PFSK-1 (cell line): ENCODE results near the gene PTPN4.

Experiments used
- FOXP2 ChIP-seq: optimal IDR thresholded peaks from 2 replicates; pipeline ENCODE3; 2011; ENCODE audit warnings: borderline replicate concordance, control low read depth, inconsistent platforms; ENCODE audit not compliant: insufficient read depth; ENCODE audit errors: extremely low read length, extremely low read depth
- POLR2AphosphoS5 ChIP-seq: IDR thresholded peaks from 2 replicates; pipeline ENCODE4 v1.6.1; 2012; ENCODE audit warnings: low read depth, mild to moderate bottlenecking, control low read depth, low read length, moderate library complexity
- SIN3A ChIP-seq: IDR thresholded peaks from 2 replicates; pipeline ENCODE4 v1.6.1; 2012; ENCODE audit warnings: mild to moderate bottlenecking, low read length, moderate library complexity, borderline replicate concordance; ENCODE audit not compliant: insufficient read depth
- TAF1 ChIP-seq: IDR thresholded peaks from 2 replicates; pipeline ENCODE4 v1.6.1; 2012; ENCODE audit warnings: low read length, control low read depth, borderline replicate concordance; ENCODE audit not compliant: insufficient read depth
- TF ChIP-seq, protein P1 (sequence below), 2 experiments: IDR thresholded peaks; 2 replicates each; pipeline versions ENCODE4 v1.6.1 to v1.8.0; 2011 to 2012; ENCODE audit warnings: low read depth in 2 of 2, low read length in 2 of 2, control low read depth in 1 of 2, inconsistent platforms in 1 of 2, mild to moderate bottlenecking in 1 of 2, moderate library complexity in 1 of 2; ENCODE audit not compliant: insufficient read depth in 1 of 2

GRCh38 chr2:119765433-119766002 lies 5.8 kb downstream of the PTPN4 start:
- TF ChIP-seq, protein P1, sequence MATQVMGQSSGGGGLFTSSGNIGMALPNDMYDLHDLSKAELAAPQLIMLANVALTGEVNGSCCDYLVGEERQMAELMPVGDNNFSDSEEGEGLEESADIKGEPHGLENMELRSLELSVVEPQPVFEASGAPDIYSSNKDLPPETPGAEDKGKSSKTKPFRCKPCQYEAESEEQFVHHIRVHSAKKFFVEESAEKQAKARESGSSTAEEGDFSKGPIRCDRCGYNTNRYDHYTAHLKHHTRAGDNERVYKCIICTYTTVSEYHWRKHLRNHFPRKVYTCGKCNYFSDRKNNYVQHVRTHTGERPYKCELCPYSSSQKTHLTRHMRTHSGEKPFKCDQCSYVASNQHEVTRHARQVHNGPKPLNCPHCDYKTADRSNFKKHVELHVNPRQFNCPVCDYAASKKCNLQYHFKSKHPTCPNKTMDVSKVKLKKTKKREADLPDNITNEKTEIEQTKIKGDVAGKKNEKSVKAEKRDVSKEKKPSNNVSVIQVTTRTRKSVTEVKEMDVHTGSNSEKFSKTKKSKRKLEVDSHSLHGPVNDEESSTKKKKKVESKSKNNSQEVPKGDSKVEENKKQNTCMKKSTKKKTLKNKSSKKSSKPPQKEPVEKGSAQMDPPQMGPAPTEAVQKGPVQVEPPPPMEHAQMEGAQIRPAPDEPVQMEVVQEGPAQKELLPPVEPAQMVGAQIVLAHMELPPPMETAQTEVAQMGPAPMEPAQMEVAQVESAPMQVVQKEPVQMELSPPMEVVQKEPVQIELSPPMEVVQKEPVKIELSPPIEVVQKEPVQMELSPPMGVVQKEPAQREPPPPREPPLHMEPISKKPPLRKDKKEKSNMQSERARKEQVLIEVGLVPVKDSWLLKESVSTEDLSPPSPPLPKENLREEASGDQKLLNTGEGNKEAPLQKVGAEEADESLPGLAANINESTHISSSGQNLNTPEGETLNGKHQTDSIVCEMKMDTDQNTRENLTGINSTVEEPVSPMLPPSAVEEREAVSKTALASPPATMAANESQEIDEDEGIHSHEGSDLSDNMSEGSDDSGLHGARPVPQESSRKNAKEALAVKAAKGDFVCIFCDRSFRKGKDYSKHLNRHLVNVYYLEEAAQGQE (IDR thresholded peaks at IDR 0.05; ENCODE audit: insufficient read depth in 1 of 2, low read depth in 2 of 2, low read length in 2 of 2), result no peak
- TF ChIP-seq SIN3A (no peak), POLR2AphosphoS5 (no peak), TAF1 (no peak), FOXP2 (no peak)
